OCI-LY1 (cell line): Measurements from ENCODE around the gene MAIP1.

Experiments
- H2AFZ ChIP-seq: fragments of 200-600 bp; sonication (generic), shearing (Covaris generic); 2 replicates; pipeline ENCODE4 v1.6.0; 2014; ENCODE audit warnings: antibody characterized with exemption, mild to moderate bottlenecking, low read length
- H3F3A ChIP-seq: fragments of 200-600 bp; sonication (generic), shearing (Covaris generic); 2 replicates; pipeline ENCODE4 v1.6.0; 2014; ENCODE audit warnings: mild to moderate bottlenecking, antibody characterized with exemption, low read length, moderate library complexity; ENCODE audit not compliant: insufficient read depth
- H3K27ac ChIP-seq: fragments of 200-600 bp; sonication (generic); 2 replicates; pipeline ENCODE4 v1.5.1; 2014; ENCODE audit warnings: low read length, mixed run types, mild to moderate bottlenecking, low read depth; ENCODE audit not compliant: poor library complexity, severe bottlenecking
- H3K27me3 ChIP-seq: fragments of 200-600 bp; sonication (generic); 2 replicates; pipeline ENCODE4 v1.6.0; 2014; ENCODE audit warnings: antibody characterized with exemption, mild to moderate bottlenecking, low read length, moderate library complexity; ENCODE audit not compliant: insufficient read depth
- H3K36me3 ChIP-seq: fragments of 200-600 bp; sonication (generic); 2 replicates; pipeline ENCODE4 v1.6.1; 2014; ENCODE audit warnings: mild to moderate bottlenecking, antibody characterized with exemption, low read length, moderate library complexity, mixed read lengths; ENCODE audit not compliant: insufficient read depth
- H3K4me1 ChIP-seq: fragments of 200-600 bp; sonication (generic); 2 replicates; pipeline ENCODE4 v1.5.1; 2014; ENCODE audit warnings: mild to moderate bottlenecking, low read length, moderate library complexity; ENCODE audit not compliant: insufficient read depth, severe bottlenecking
- H3K4me2 ChIP-seq: fragments of 200-600 bp; sonication (generic), shearing (Covaris generic); 2 replicates; pipeline ENCODE4 v1.6.1; 2014; ENCODE audit warnings: low read length
- H3K4me3 ChIP-seq: fragments of 200-600 bp; sonication (generic); 2 replicates; pipeline ENCODE4 v1.5.1; 2014; ENCODE audit warnings: low read length, low read depth, mild to moderate bottlenecking, mixed read lengths; ENCODE audit not compliant: poor library complexity, severe bottlenecking
- H3K79me2 ChIP-seq: fragments of 200-600 bp; shearing (Covaris generic); 2 replicates; pipeline ENCODE4 v1.6.1; 2016; ENCODE audit warnings: mixed run types, low read length, mixed read lengths; ENCODE audit not compliant: insufficient read depth
- H3K9ac ChIP-seq: fragments of 200-600 bp; sonication (generic), shearing (Covaris generic); 2 replicates; pipeline ENCODE4 v1.6.1; 2014; ENCODE audit warnings: mild to moderate bottlenecking, low read length, mixed read lengths
- H3K9me2 ChIP-seq: fragments of 200-600 bp; sonication (generic), shearing (Covaris generic); 2 replicates; pipeline ENCODE4 v1.6.1; 2014; ENCODE audit warnings: low read depth, mild to moderate bottlenecking, low read length, mixed read lengths
- H3K9me3 ChIP-seq: fragments of 200-600 bp; shearing (Covaris generic); 2 replicates; pipeline ENCODE4 v1.6.1; 2014; ENCODE audit warnings: low read length, mixed read lengths
- H4K20me1 ChIP-seq: fragments of 200-600 bp; sonication (generic), shearing (Covaris generic); 2 replicates; pipeline ENCODE4 v1.6.0; 2016; ENCODE audit warnings: mild to moderate bottlenecking, low read length; ENCODE audit not compliant: insufficient read depth
- EZH2 ChIP-seq: fragments of 200-600 bp; sonication (generic), shearing (Covaris generic); IDR thresholded peaks from 2 replicates; pipeline ENCODE4 v1.8.0; 2017; ENCODE audit warnings: borderline replicate concordance, mixed run types, mild to moderate bottlenecking, antibody characterized with exemption, low read length, moderate library complexity, mixed read lengths
- TF ChIP-seq, protein P1 (sequence below): fragments of 200-600 bp; sonication (generic), shearing (Covaris generic); IDR thresholded peaks from 2 replicates; pipeline ENCODE4 v1.5.1; 2017; ENCODE audit warnings: mild to moderate bottlenecking, antibody characterized with exemption, low read length, moderate library complexity, mixed read lengths

The MAIP1 gene

DNA sequence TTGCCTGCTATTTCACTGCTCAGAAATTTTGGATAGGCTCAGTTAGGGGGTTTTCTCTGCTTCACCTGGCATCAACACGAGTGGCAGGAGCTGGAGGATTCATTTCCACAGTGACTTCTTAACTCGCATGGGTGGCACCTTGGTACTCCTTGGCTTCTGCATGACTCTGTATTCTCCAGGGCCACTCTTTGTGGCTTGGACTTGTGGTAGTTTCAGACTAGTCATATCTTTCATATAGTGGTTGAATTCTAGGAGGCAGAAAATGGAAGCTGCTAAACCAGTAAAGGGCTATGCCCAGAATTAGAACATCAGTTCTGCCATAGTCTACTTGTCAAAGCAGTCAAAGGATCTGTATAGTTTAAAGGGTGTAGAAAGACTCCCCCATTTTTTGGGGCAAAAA is 6.8 kb downstream of the MAIP1 start:
- no peak overlapping the region for H3K4me2 ChIP-seq
- no peaks in the 10 kb centered on the region for H3K9me3 ChIP-seq
- H3K9ac ChIP-seq: no peak overlapping the region
- no peak overlapping the region for H3K4me3 ChIP-seq
- H4K20me1 ChIP-seq: no peaks in the 10 kb centered on the region
- H3F3A ChIP-seq: no peaks in the 10 kb centered on the region
- H3K79me2 ChIP-seq: no peaks in the 10 kb centered on the region
- H2AFZ ChIP-seq: no peak overlapping the region
- TF ChIP-seq, protein P1, sequence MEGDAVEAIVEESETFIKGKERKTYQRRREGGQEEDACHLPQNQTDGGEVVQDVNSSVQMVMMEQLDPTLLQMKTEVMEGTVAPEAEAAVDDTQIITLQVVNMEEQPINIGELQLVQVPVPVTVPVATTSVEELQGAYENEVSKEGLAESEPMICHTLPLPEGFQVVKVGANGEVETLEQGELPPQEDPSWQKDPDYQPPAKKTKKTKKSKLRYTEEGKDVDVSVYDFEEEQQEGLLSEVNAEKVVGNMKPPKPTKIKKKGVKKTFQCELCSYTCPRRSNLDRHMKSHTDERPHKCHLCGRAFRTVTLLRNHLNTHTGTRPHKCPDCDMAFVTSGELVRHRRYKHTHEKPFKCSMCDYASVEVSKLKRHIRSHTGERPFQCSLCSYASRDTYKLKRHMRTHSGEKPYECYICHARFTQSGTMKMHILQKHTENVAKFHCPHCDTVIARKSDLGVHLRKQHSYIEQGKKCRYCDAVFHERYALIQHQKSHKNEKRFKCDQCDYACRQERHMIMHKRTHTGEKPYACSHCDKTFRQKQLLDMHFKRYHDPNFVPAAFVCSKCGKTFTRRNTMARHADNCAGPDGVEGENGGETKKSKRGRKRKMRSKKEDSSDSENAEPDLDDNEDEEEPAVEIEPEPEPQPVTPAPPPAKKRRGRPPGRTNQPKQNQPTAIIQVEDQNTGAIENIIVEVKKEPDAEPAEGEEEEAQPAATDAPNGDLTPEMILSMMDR: no peak
- no peak for TF ChIP-seq EZH2
- H3K4me1 ChIP-seq: peaks cover 6% of the 10 kb centered on the region
- no peaks in the 10 kb centered on the region for H3K27me3 ChIP-seq
- peaks cover 75% of the 10 kb centered on the region for H3K36me3 ChIP-seq
- H3K27ac ChIP-seq: no peak overlapping the region
- no peaks in the 10 kb centered on the region for H3K9me2 ChIP-seq

DNA sequence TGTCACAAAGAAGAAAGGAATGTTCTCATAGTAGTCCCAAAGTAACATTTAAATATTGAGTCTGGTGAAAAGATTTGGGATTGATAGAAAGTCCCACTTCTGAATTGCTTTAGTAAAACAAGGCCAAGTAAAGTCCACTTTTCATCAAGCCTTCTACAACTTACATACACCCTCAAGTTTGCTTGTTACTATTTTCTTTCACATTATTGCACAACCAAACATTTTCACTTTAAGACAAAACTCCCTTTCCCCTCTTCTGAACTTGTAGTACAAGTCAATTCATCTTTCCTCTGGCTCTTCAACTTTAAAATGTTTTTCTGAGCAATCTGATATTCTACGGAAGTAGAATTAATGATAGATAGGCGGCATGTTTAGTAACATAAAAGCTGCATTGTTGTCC is 11.0 kb downstream of the MAIP1 start:
- H3F3A ChIP-seq: no peaks in the 10 kb centered on the region
- no peak overlapping the region for H3K27ac ChIP-seq
- H3K4me3 ChIP-seq: no peak overlapping the region
- peaks cover 46% of the 10 kb centered on the region for H3K36me3 ChIP-seq
- no peaks in the 10 kb centered on the region for H3K4me1 ChIP-seq
- H3K27me3 ChIP-seq: no peaks in the 10 kb centered on the region
- no peak overlapping the region for H2AFZ ChIP-seq
- no peaks in the 10 kb centered on the region for H3K9me2 ChIP-seq
- no peak for TF ChIP-seq EZH2
- TF ChIP-seq, protein P1: no peak
- no peak overlapping the region for H3K9ac ChIP-seq
- H4K20me1 ChIP-seq: no peaks in the 10 kb centered on the region
- H3K9me3 ChIP-seq: no peaks in the 10 kb centered on the region
- H3K79me2 ChIP-seq: no peaks in the 10 kb centered on the region
- no peak overlapping the region for H3K4me2 ChIP-seq

DNA sequence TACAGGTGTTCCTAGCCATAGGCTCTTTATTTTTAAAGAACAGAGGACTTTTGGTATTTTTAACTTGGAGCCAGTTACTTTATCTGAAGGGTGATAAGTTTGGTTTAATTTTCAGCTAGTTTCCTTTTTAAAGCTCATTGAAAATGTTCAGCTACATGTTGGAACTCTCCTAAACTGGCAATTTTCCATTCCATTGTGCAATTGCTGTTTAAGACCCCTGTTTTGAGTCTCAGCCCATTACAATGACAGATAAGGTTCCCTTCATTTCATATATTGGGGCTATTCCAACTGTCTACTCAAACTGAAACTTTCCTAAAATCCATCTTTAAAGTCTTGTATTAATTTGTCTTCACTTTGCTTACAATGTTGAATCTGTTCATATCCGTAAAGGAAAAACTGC is 11.6 kb downstream of the MAIP1 start:
- no peaks in the 10 kb centered on the region for H3K9me2 ChIP-seq
- no peak overlapping the region for H3K4me2 ChIP-seq
- H4K20me1 ChIP-seq: no peaks in the 10 kb centered on the region
- no peak overlapping the region for H3K9ac ChIP-seq
- H3K4me1 ChIP-seq: no peaks in the 10 kb centered on the region
- TF ChIP-seq, protein P1: no peak
- TF ChIP-seq EZH2: no peak
- no peaks in the 10 kb centered on the region for H3K27me3 ChIP-seq
- no peaks in the 10 kb centered on the region for H3K79me2 ChIP-seq
- peaks cover 41% of the 10 kb centered on the region for H3K36me3 ChIP-seq
- no peak overlapping the region for H3K27ac ChIP-seq
- H2AFZ ChIP-seq: no peak overlapping the region
- H3F3A ChIP-seq: no peaks in the 10 kb centered on the region
- H3K9me3 ChIP-seq: no peaks in the 10 kb centered on the region
- no peak overlapping the region for H3K4me3 ChIP-seq
